Adipocyte (in vitro differentiated cells): ENCODE results near the gene SIL1.
"Not testable (repeated sequence)": the region's sequence is repeated elsewhere in the genome, so short reads cannot be mapped to it uniquely, and the experiment has no call there.

Source experiments
- DNase-seq: peaks from one replicate; pipeline ENCODE4 v3.0.0-alpha.2; 2015; ENCODE audit warnings: low read depth
- H3K27me3 ChIP-seq: replicated peaks from 2 replicates; pipeline ENCODE4 v1.7.0; 2013; ENCODE audit warnings: mild to moderate bottlenecking, low read length, moderate library complexity; ENCODE audit not compliant: control insufficient read depth, insufficient read depth
- H3K36me3 ChIP-seq: 2 replicates; pipeline ENCODE4 v1.7.0; 2013; ENCODE audit warnings: low read length, mild to moderate bottlenecking, moderate library complexity; ENCODE audit not compliant: control insufficient read depth, insufficient read depth, severe bottlenecking
- H3K4me1 ChIP-seq: 2 replicates; pipeline ENCODE4 v1.7.0; 2013; ENCODE audit warnings: mild to moderate bottlenecking, low read length, moderate library complexity; ENCODE audit not compliant: control insufficient read depth, insufficient read depth
- H3K4me3 ChIP-seq: 2 replicates; pipeline ENCODE4 v1.7.0; 2013; ENCODE audit warnings: mild to moderate bottlenecking, low read length, moderate library complexity
- H3K9ac ChIP-seq: 2 replicates; pipeline ENCODE4 v1.7.0; 2013; ENCODE audit warnings: mild to moderate bottlenecking, low read length, moderate library complexity
- H3K9me3 ChIP-seq: 2 replicates; pipeline ENCODE4 v1.7.0; 2013; ENCODE audit warnings: mild to moderate bottlenecking, low read length, moderate library complexity; ENCODE audit not compliant: control insufficient read depth

The SIL1 gene

GRCh38 chr5:139038613-139039305, 159.4 kb downstream of the SIL1 start:
- no peaks in the 10 kb centered on the region for H3K27me3 ChIP-seq
- no peaks in the 10 kb centered on the region for H3K4me1 ChIP-seq
- peaks cover 4% of the 10 kb centered on the region for H3K9me3 ChIP-seq
- no peak overlapping the region for H3K4me3 ChIP-seq
- no peak for DNase-seq
- no peak overlapping the region for H3K9ac ChIP-seq
- H3K36me3 ChIP-seq, result no peaks in the 10 kb centered on the region

GRCh38 chr5:139037732-139038131, 160.4 kb downstream of the SIL1 start:
- Histone ChIP-seq H3K4me1 (no peaks in the 10 kb centered on the region), H3K27me3 (no peaks in the 10 kb centered on the region), H3K4me3 (no peak overlapping the region), H3K9me3 (peaks cover 4% of the 10 kb centered on the region), H3K9ac (no peak overlapping the region), H3K36me3 (no peaks in the 10 kb centered on the region)
- DNase-seq, result no peak

GRCh38 chr5:139036332-139036731, 161.8 kb downstream of the SIL1 start:
- not testable (repeated sequence) for H3K4me3 ChIP-seq, DNase-seq, H3K27me3 ChIP-seq, H3K9me3 ChIP-seq, H3K4me1 ChIP-seq, H3K36me3 ChIP-seq, H3K9ac ChIP-seq

GRCh38 chr5:139027150-139027549, 171.0 kb downstream of the SIL1 start:
- Histone ChIP-seq H3K36me3 (peaks cover 8% of the 10 kb centered on the region), H3K9me3 (peaks cover under 1% of the 10 kb centered on the region), H3K4me1 (peaks cover 4% of the 10 kb centered on the region), H3K4me3 (no peak overlapping the region), H3K27me3 (no peaks in the 10 kb centered on the region), H3K9ac (no peak overlapping the region)
- DNase-seq, result no peak

GRCh38 chr5:139025651-139026050, 172.5 kb downstream of the SIL1 start:
- no peaks in the 10 kb centered on the region for H3K27me3 ChIP-seq
- H3K36me3 ChIP-seq, result peaks cover 8% of the 10 kb centered on the region
- H3K9ac ChIP-seq, result no peak overlapping the region
- no peak overlapping the region for H3K4me3 ChIP-seq
- H3K4me1 ChIP-seq, result peaks cover 4% of the 10 kb centered on the region
- no peak for DNase-seq
- H3K9me3 ChIP-seq, result no peaks in the 10 kb centered on the region

GRCh38 chr5:139023286-139023685, 174.9 kb downstream of the SIL1 start:
- no peak overlapping the region for H3K9ac ChIP-seq
- no peak overlapping the region for H3K4me3 ChIP-seq
- H3K27me3 ChIP-seq, result no peaks in the 10 kb centered on the region
- no peaks in the 10 kb centered on the region for H3K9me3 ChIP-seq
- H3K36me3 ChIP-seq, result peaks cover 24% of the 10 kb centered on the region
- no peak for DNase-seq
- H3K4me1 ChIP-seq, result peaks cover 4% of the 10 kb centered on the region

- DNase-seq, result no peak
- no peak overlapping the region for H3K4me3 ChIP-seq
- peaks cover 31% of the 10 kb centered on the region for H3K36me3 ChIP-seq
- no peak overlapping the region for H3K9ac ChIP-seq
- H3K9me3 ChIP-seq, result no peaks in the 10 kb centered on the region
- H3K27me3 ChIP-seq, result no peaks in the 10 kb centered on the region
- H3K4me1 ChIP-seq, result peaks cover 4% of the 10 kb centered on the region
These were observed 175.6 kb downstream of the SIL1 start for GRCh38 chr5:139022528-139022927.

- no peaks in the 10 kb centered on the region for H3K27me3 ChIP-seq
- H3K4me1 ChIP-seq, result peaks cover 4% of the 10 kb centered on the region
- DNase-seq, result no peak
- no peak overlapping the region for H3K9ac ChIP-seq
- H3K4me3 ChIP-seq, result no peak overlapping the region
- H3K36me3 ChIP-seq, result peaks cover 30% of the 10 kb centered on the region
- no peaks in the 10 kb centered on the region for H3K9me3 ChIP-seq
These were observed 176.8 kb downstream of the SIL1 start for GRCh38 chr5:139021346-139021745.

- no peak for DNase-seq
- Histone ChIP-seq H3K36me3 (peaks cover 29% of the 10 kb centered on the region), H3K4me3 (no peak overlapping the region), H3K27me3 (no peaks in the 10 kb centered on the region), H3K9ac (no peak overlapping the region), H3K9me3 (no peaks in the 10 kb centered on the region), H3K4me1 (peaks cover 6% of the 10 kb centered on the region)
These were observed 178.3 kb downstream of the SIL1 start for GRCh38 chr5:139019880-139020279.

GRCh38 chr5:139019211-139019610, 179.0 kb downstream of the SIL1 start:
- Histone ChIP-seq H3K9ac (no peak overlapping the region), H3K4me3 (no peak overlapping the region), H3K4me1 (peaks cover 10% of the 10 kb centered on the region), H3K27me3 (no peaks in the 10 kb centered on the region), H3K36me3 (peaks cover 29% of the 10 kb centered on the region), H3K9me3 (no peaks in the 10 kb centered on the region)
- no peak for DNase-seq

GRCh38 chr5:139017624-139018023, 180.5 kb downstream of the SIL1 start:
- Histone ChIP-seq H3K36me3 (peaks cover 25% of the 10 kb centered on the region), H3K9ac (no peak overlapping the region)

GRCh38 chr5:139016186-139016585, 182.0 kb downstream of the SIL1 start:
- H3K4me3 ChIP-seq, result no peak overlapping the region
- no peak overlapping the region for H3K9ac ChIP-seq
- peaks cover 25% of the 10 kb centered on the region for H3K36me3 ChIP-seq
- DNase-seq, result no peak
- H3K4me1 ChIP-seq, result peaks cover 6% of the 10 kb centered on the region
- H3K27me3 ChIP-seq, result no peaks in the 10 kb centered on the region
- H3K9me3 ChIP-seq, result no peaks in the 10 kb centered on the region

More at GRCh38 chr5:139017624-139018023, 180.5 kb downstream of the SIL1 start:
- Histone ChIP-seq H3K9me3 (no peaks in the 10 kb centered on the region), H3K4me3 (no peak overlapping the region), H3K4me1 (peaks cover 7% of the 10 kb centered on the region), H3K27me3 (no peaks in the 10 kb centered on the region)
- no peak for DNase-seq
